ENCODE results near the gene IARS1.

- TF ChIP-seq CTCF (IDR thresholded peaks at IDR 0.05) (no peak), POLR2A (IDR thresholded peaks at IDR 0.05) (no peak)
Measured at GRCh38 chr9:92276331-92277032, 17.0 kb downstream of the IARS1 start.
